Thoracic aorta (tissue), 2 donors: ENCODE data around the gene NR2F1-AS1. TPM values are rescaled to one million over a fixed set of nuclear protein-coding genes. Genes with fewer than 3 reads are reported as not detected.

Source experiments
- ATAC-seq: fragments of 150-250 bp; one replicate; pipeline ENCODE4 v1.8.0; 2017; ENCODE audit warnings: low read depth; ENCODE audit not compliant: insufficient number of reproducible peaks, low FRiP score
- DNase-seq: peaks from one replicate; pipeline ENCODE4 v3.0.0-alpha.2; 2020; ENCODE audit warnings: low spot score
- H3K27ac ChIP-seq, 2 donors: fragments of 200-600 bp; sonication (generic); 1 replicate in 1 of 2; 2 replicates in 1 of 2; pipeline ENCODE4 v1.5.1; 2016; ENCODE audit warnings: mild to moderate bottlenecking in 2 of 2, moderate library complexity in 2 of 2
- H3K27me3 ChIP-seq: fragments of 200-600 bp; sonication (generic); replicated peaks from 2 replicates; pipeline ENCODE4 v1.6.0; 2016; ENCODE audit warnings: mild to moderate bottlenecking; ENCODE audit not compliant: insufficient read depth
- H3K36me3 ChIP-seq: fragments of 200-600 bp; sonication (generic); one replicate; pipeline ENCODE4 v1.5.1; 2016
- H3K4me1 ChIP-seq, 2 donors: fragments of 200-600 bp; sonication (generic); 1 replicate in 1 of 2; 2 replicates in 1 of 2; pipeline versions ENCODE4 v1.5.1 to v1.6.0; 2016; ENCODE audit warnings: low read depth in 2 of 2, mild to moderate bottlenecking in 1 of 2; ENCODE audit not compliant: control insufficient read depth in 1 of 2
- H3K4me3 ChIP-seq: fragments of 200-600 bp; sonication (generic); 2 replicates; pipeline ENCODE4 v1.5.1; 2016; ENCODE audit warnings: mild to moderate bottlenecking
- H3K9me3 ChIP-seq: fragments of 200-600 bp; sonication (generic); 2 replicates; pipeline ENCODE4 v1.5.1; 2016
- total RNA-seq, 2 donors: library from RNA; depleted of rRNA; stranded (reverse); fragments of >200 nt; gene quantifications; one replicate each; pipeline versions ENCODE4 v1.1.0 to v1.2.3, GENCODE V29; 2016
- TF ChIP-seq, protein P1 (sequence below): fragments of 200-600 bp; sonication (generic); IDR thresholded peaks from one replicate; pipeline ENCODE4 v1.5.1; 2019; ENCODE audit warnings: antibody characterized with exemption

NR2F1-AS1 gene
- total RNA-seq, 2 donors from 2014 or later = 0.54 to 8.7 TPM

DNA sequence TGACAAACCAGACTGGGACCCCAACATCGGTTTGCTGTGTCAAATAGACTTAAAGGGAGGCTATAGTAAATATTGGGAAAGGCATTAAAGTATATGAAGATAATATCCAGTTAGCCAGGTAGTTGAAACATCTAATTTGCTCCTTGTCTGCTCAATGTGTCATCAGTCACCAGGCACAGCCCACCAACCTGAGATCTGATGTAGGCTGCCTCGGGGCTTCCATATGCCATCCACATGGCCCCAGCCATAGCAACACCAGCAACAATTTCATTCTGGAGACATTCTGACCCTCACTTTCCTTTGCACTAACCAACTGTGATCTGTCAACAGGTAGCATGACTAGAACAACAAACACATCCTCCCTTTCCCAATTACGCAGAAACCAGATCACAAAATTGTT is 196.0 kb downstream of the NR2F1-AS1 start:
- Histone ChIP-seq H3K27me3 (no peaks in the 10 kb centered on the region), H3K27ac (no peak overlapping the region), H3K36me3 (no peaks in the 10 kb centered on the region), H3K4me1 (no peaks in the 10 kb centered on the region), H3K4me3 (no peak overlapping the region), H3K9me3 (no peaks in the 10 kb centered on the region)
- ATAC-seq (no peak), DNase-seq (no peak)
- TF ChIP-seq, protein P1, sequence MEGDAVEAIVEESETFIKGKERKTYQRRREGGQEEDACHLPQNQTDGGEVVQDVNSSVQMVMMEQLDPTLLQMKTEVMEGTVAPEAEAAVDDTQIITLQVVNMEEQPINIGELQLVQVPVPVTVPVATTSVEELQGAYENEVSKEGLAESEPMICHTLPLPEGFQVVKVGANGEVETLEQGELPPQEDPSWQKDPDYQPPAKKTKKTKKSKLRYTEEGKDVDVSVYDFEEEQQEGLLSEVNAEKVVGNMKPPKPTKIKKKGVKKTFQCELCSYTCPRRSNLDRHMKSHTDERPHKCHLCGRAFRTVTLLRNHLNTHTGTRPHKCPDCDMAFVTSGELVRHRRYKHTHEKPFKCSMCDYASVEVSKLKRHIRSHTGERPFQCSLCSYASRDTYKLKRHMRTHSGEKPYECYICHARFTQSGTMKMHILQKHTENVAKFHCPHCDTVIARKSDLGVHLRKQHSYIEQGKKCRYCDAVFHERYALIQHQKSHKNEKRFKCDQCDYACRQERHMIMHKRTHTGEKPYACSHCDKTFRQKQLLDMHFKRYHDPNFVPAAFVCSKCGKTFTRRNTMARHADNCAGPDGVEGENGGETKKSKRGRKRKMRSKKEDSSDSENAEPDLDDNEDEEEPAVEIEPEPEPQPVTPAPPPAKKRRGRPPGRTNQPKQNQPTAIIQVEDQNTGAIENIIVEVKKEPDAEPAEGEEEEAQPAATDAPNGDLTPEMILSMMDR = no peak

DNA sequence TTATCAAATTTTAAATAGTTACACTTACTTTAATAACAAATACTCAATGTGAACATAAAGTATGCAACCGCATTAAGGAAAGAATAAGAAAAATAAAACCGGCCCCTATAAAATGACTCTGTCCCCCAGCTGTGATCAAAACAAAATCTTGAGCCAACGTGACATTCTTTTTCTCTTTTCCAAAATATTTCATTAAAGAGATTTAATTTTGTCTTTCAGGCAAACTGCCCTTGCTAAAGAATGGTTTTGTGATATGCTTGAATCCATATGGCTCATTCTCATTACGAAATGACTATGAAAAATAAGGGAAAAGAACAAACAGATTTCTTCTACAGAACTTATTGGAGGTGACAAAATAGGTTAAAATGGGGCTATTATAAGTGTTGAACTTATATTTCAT is 197.0 kb downstream of the NR2F1-AS1 start:
- Histone ChIP-seq H3K36me3 (no peaks in the 10 kb centered on the region), H3K4me3 (no peak overlapping the region), H3K27ac (no peak overlapping the region), H3K9me3 (no peaks in the 10 kb centered on the region), H3K4me1 (no peaks in the 10 kb centered on the region), H3K27me3 (no peaks in the 10 kb centered on the region)
- no peak for ATAC-seq
- TF ChIP-seq, protein P1 = no peak
- DNase-seq = no peak

DNA sequence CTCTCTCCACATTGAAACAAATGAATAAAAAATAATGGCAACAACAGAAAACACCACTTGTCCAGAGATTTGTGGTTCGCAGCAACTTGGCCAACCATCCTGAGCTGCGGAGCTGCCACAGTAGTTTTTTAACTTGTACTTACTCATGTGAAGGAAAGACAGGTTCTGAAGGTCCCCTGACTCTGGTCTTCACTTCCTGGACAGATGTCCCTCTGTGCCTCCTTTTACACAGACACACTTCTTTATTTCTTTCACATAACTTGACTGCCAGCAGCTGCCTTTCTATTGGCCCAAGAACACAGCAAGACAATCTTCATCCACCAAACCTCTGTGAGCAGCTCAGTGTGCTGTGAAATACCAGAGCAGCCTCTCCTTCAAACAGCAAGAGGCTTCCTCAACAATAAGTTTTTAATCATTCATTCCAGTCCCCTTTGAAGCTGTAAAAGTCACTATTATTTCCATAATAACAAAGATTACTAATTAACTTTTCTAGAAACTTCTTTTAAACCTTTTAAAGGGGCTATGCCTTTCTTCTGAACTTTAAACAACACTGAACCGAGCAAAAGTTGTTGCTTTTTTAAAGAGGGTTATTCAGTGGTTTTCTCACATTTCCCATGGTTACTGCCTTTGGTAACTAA is 198.7 kb downstream of the NR2F1-AS1 start:
- no peaks in the 10 kb centered on the region for H3K4me1 ChIP-seq
- no peak overlapping the region for H3K27ac ChIP-seq
- no peak overlapping the region for H3K4me3 ChIP-seq
- H3K9me3 ChIP-seq = no peaks in the 10 kb centered on the region
- ATAC-seq (no peak), DNase-seq (no peak)
- TF ChIP-seq, protein P1 = no peak
- H3K36me3 ChIP-seq = no peaks in the 10 kb centered on the region
- no peaks in the 10 kb centered on the region for H3K27me3 ChIP-seq

DNA sequence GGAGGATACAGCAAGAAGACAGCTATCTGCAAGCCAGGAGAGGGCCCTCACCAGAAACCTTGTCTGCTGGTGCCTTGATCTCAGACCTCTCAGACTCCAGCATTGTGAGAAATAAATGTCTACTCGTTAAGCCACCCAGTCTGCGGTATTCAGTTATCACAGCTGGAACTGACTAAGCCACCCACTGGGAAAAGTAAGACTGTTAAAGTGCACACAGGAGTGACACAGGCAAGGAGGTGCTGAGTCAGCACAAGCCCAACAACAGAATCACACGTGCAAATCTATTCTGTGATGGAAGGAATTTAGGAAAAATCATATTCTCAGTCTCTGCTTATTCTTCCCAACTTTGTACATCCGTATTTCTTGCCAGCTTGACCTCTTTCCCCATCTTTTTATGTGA is 200.0 kb downstream of the NR2F1-AS1 start:
- DNase-seq = no peak
- ATAC-seq = no peak
- no peaks in the 10 kb centered on the region for H3K36me3 ChIP-seq
- no peak overlapping the region for H3K4me3 ChIP-seq
- no peak overlapping the region for H3K27ac ChIP-seq
- TF ChIP-seq, protein P1 = no peak
- no peaks in the 10 kb centered on the region for H3K9me3 ChIP-seq
- no peaks in the 10 kb centered on the region for H3K4me1 ChIP-seq
- H3K27me3 ChIP-seq = no peaks in the 10 kb centered on the region

DNA sequence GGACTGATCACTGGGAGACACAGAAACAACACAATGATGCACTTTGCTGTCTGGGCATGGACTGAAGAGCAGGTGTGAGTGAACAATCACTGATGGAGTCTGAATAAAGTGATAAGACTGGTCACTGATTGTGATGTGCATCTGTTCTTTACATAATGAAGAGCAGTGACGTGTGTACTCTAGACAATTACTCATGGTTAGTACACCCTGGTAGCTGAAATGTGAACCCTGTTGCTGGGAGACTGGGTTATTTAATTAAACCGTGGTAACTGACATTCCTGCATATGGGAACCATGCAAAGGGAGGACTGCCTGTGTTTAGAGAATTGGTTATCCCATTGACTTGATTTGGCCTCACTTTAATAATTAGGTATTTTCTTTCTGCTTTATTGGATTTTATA is 202.9 kb downstream of the NR2F1-AS1 start:
- Histone ChIP-seq H3K27ac (no peak overlapping the region), H3K4me3 (no peak overlapping the region), H3K27me3 (no peaks in the 10 kb centered on the region), H3K36me3 (no peaks in the 10 kb centered on the region), H3K4me1 (no peaks in the 10 kb centered on the region), H3K9me3 (no peaks in the 10 kb centered on the region)
- TF ChIP-seq, protein P1 = no peak
- ATAC-seq (no peak), DNase-seq (no peak)
